Osteoblast (primary cell): ENCODE results near the gene SHB. TPM values are rescaled to one million over a fixed set of nuclear protein-coding genes. Genes with fewer than 3 reads are reported as not detected.

Experiments
- DNase-seq: peaks from one replicate; pipeline ENCODE4 v3.0.0; 2011; ENCODE audit warnings: low spot score, mixed read lengths; ENCODE audit not compliant: insufficient read length; ENCODE audit errors: missing footprints
- H2AFZ ChIP-seq: 2 replicates; pipeline ENCODE4 v1.6.0; 2011; ENCODE audit warnings: mild to moderate bottlenecking, low read length
- H3K27ac ChIP-seq: 2 replicates; pipeline ENCODE4 v1.5.1; 2011; ENCODE audit warnings: mild to moderate bottlenecking, low read depth, low read length, moderate library complexity
- H3K27me3 ChIP-seq: 2 replicates; pipeline ENCODE4 v1.6.0; 2012; ENCODE audit warnings: mild to moderate bottlenecking, control low read depth, inconsistent platforms, low read length, moderate library complexity; ENCODE audit not compliant: insufficient read depth
- H3K36me3 ChIP-seq: 2 replicates; pipeline ENCODE4 v1.5.1; 2011; ENCODE audit warnings: mild to moderate bottlenecking, low read length, control low read depth, moderate library complexity; ENCODE audit not compliant: insufficient read depth
- H3K4me1 ChIP-seq: 2 replicates; pipeline ENCODE4 v1.5.1; 2011; ENCODE audit warnings: mild to moderate bottlenecking, low read length, control low read depth, moderate library complexity; ENCODE audit not compliant: insufficient read depth
- H3K4me2 ChIP-seq: 2 replicates; pipeline ENCODE4 v1.6.0; 2011; ENCODE audit warnings: mild to moderate bottlenecking, low read length; ENCODE audit not compliant: insufficient read depth
- H3K4me3 ChIP-seq: fragments of 200-600 bp; sonication (generic); 3 replicates; pipeline ENCODE4 v1.5.1; 2012; ENCODE audit warnings: mild to moderate bottlenecking, low read length, inconsistent platforms; ENCODE audit not compliant: insufficient read depth
- H3K79me2 ChIP-seq: 2 replicates; pipeline ENCODE4 v1.6.0; 2012; ENCODE audit warnings: mild to moderate bottlenecking, low read length, control low read depth, inconsistent platforms; ENCODE audit not compliant: insufficient read depth
- H3K9me3 ChIP-seq: 2 replicates; pipeline ENCODE4 v1.5.1; 2011; ENCODE audit warnings: low read depth, low read length, control low read depth
- H4K20me1 ChIP-seq: 2 replicates; pipeline ENCODE4 v1.6.0; 2012; ENCODE audit warnings: mild to moderate bottlenecking, low read length, control low read depth; ENCODE audit not compliant: insufficient read depth
- total RNA-seq: library from RNA; depleted of rRNA; stranded (reverse); fragments of >200 nt; gene quantifications from 2 replicates; pipeline ENCODE4 v1.2.3, GENCODE V29; 2012
- TF ChIP-seq, protein P1 (sequence below): IDR thresholded peaks from 2 replicates; pipeline ENCODE4 v1.5.1; 2011; ENCODE audit warnings: mild to moderate bottlenecking, low read depth, low read length, moderate library complexity; ENCODE audit errors: extremely low read depth

The SHB gene
- total RNA-seq, 1 donor = 9.4 TPM

DNA sequence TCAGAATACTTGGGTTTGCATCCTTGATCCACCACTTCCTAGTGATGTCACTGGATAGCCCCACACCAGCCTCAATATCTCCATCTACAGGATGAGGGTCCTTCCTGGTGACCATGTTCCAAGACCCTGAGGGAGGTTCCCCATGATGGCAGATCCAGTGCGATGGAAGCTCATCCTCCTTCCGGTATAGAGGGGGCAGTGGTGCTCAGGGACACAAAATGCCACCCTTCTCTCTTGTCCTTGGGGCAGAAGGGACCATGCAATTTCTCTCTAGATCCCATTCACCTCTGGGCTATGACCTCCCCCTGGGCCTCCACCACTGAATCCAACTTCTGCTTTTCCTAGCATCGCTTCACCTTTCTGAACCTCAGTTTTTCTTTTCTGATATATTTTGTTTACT, 159.7 kb downstream of the SHB start:
- H3K36me3 ChIP-seq = no peaks in the 10 kb centered on the region
- no peak for DNase-seq
- H3K27ac ChIP-seq = no peak overlapping the region
- H3K4me1 ChIP-seq = peaks cover 15% of the 10 kb centered on the region
- no peaks in the 10 kb centered on the region for H4K20me1 ChIP-seq
- TF ChIP-seq, protein P1, sequence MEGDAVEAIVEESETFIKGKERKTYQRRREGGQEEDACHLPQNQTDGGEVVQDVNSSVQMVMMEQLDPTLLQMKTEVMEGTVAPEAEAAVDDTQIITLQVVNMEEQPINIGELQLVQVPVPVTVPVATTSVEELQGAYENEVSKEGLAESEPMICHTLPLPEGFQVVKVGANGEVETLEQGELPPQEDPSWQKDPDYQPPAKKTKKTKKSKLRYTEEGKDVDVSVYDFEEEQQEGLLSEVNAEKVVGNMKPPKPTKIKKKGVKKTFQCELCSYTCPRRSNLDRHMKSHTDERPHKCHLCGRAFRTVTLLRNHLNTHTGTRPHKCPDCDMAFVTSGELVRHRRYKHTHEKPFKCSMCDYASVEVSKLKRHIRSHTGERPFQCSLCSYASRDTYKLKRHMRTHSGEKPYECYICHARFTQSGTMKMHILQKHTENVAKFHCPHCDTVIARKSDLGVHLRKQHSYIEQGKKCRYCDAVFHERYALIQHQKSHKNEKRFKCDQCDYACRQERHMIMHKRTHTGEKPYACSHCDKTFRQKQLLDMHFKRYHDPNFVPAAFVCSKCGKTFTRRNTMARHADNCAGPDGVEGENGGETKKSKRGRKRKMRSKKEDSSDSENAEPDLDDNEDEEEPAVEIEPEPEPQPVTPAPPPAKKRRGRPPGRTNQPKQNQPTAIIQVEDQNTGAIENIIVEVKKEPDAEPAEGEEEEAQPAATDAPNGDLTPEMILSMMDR = no peak
- no peak overlapping the region for H3K4me2 ChIP-seq
- H3K27me3 ChIP-seq = no peaks in the 10 kb centered on the region
- no peaks in the 10 kb centered on the region for H3K9me3 ChIP-seq
- H3K79me2 ChIP-seq = no peaks in the 10 kb centered on the region
- H3K4me3 ChIP-seq = no peak overlapping the region
- H2AFZ ChIP-seq = no peak overlapping the region

DNA sequence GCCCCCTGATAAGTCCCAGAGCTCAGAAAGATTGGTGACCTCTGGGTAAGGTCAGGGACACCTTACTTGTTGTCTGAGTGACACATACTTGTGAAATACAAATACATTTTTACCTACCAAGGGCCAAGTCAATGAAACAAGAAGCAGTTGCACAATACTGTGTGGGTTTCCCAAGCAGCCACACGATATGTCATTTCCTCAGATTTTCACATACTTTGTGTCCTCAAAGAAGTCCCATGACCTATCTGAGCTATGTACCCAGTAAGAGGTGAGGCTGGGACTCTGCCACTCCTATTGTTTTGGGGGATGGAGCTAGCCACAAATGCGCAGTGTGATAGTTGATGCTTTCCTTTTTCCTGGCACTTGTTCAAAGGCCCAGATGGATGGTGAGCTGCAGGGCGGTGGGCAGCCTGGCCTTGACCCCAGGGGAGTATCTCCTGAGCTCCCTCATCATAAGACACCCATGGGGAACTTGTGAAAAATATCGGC, 160.3 kb downstream of the SHB start:
- peak; percentile 60 for DNase-seq
- H3K4me2 ChIP-seq = no peak overlapping the region
- H3K79me2 ChIP-seq = peaks cover 5% of the 10 kb centered on the region
- no peak overlapping the region for H3K27ac ChIP-seq
- H3K4me1 ChIP-seq = peaks cover 15% of the 10 kb centered on the region
- no peak overlapping the region for H3K4me3 ChIP-seq
- no peaks in the 10 kb centered on the region for H3K27me3 ChIP-seq
- H4K20me1 ChIP-seq = no peaks in the 10 kb centered on the region
- no peaks in the 10 kb centered on the region for H3K36me3 ChIP-seq
- no peak overlapping the region for H2AFZ ChIP-seq
- no peaks in the 10 kb centered on the region for H3K9me3 ChIP-seq
- TF ChIP-seq, protein P1 = no peak

DNA sequence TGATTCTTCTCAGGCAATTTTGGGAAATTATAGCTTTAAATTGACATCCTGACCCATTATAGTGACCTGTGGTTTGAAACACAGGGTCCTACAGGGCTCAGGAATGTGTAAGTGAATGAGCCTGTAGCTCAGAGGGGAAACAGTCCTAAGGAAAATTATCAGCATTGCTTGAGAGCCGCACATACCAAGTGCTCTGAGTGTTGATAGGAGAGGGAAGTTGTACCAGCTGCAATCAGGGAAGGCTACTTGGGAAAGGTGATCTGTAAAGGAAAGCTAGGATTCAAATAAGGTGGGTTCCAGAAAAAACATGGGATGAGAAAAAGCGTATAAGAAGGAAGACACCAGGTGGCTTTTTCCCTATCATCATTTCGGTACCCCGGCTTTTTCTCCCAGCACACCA, 160.7 kb downstream of the SHB start:
- peaks cover 15% of the 10 kb centered on the region for H3K4me1 ChIP-seq
- H3K4me2 ChIP-seq = no peak overlapping the region
- TF ChIP-seq, protein P1 = no peak
- H3K79me2 ChIP-seq = peaks cover 9% of the 10 kb centered on the region
- H2AFZ ChIP-seq = no peak overlapping the region
- no peaks in the 10 kb centered on the region for H3K27me3 ChIP-seq
- no peak overlapping the region for H3K27ac ChIP-seq
- no peaks in the 10 kb centered on the region for H4K20me1 ChIP-seq
- no peak for DNase-seq
- no peak overlapping the region for H3K4me3 ChIP-seq
- no peaks in the 10 kb centered on the region for H3K9me3 ChIP-seq
- H3K36me3 ChIP-seq = no peaks in the 10 kb centered on the region

DNA sequence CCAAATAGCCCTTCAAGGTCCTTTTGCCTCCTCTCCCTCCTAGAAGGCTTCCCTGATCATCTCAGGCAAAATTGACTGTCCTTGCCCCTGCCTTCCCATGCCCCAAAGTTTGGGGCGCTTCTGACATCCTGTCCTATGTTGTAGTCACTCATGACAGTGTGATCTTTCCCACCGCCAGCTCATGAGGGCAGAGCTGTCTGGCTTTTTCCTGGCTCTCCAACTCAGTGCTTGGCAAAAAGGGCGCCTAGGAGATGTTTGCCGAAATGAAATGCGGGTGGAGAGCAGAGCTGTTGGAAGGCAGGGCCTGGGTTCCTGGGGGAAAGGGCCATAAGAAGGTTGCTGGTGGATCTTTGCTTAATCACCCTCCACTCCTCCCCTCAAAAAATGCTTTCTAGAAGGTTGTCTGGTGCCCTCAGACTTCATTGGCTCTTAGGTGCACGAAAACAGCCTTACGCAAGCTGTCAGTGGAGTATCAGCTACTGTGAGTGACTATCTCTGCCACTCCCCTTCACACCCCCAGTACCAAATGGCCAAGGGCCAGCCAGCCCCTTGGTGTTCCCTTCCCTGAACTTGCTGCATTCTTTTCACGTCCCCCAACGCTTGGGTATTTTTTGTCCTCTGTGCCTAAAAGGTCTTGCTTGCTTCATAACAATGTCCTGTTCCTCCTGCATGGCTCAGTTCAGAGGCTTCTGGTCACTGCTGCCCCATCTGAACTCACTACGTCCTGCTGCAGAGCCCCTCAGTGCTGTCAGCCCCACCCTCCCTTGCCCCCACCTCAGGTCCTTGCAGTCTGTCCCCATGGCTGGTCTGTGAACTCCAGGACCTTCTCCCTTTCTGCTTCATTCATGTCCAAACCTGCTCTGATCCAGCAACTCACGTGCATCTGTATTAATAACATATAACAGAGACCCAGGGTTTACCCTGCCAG, 162.5 kb downstream of the SHB start:
- H2AFZ ChIP-seq = no peak overlapping the region
- DNase-seq = peak; percentile 39
- H3K27me3 ChIP-seq = no peaks in the 10 kb centered on the region
- peaks cover 3% of the 10 kb centered on the region for H4K20me1 ChIP-seq
- H3K36me3 ChIP-seq = no peaks in the 10 kb centered on the region
- H3K27ac ChIP-seq = no peak overlapping the region
- no peak overlapping the region for H3K4me2 ChIP-seq
- H3K9me3 ChIP-seq = no peaks in the 10 kb centered on the region
- peaks cover 25% of the 10 kb centered on the region for H3K4me1 ChIP-seq
- H3K4me3 ChIP-seq = no peak overlapping the region
- TF ChIP-seq, protein P1 = no peak
- peaks cover 26% of the 10 kb centered on the region for H3K79me2 ChIP-seq
